ENCODE data around the gene AIDA. TPM values are rescaled to one million over a fixed set of nuclear protein-coding genes. Genes with fewer than 3 reads are reported as not detected.
"Not testable (repeated sequence)": the region's sequence is repeated elsewhere in the genome, so short reads cannot be mapped to it uniquely, and the experiment has no call there.

Gene AIDA
- 38.1 and 40.5 TPM in 2 replicates for total RNA-seq

GRCh38 chr1:222712253-222713090 is at the start of gene AIDA, which contains the start of gene BROX:
Gene AIDA (minus strand): TSS chr1:222712491. CDS start chr1:222712317, 174 bp downstream.
Gene BROX (plus strand): TSS chr1:222712564. CDS start chr1:222715700, 3,136 bp downstream.
- intact Hi-C loops (cut with micrococcal nuclease): loop anchor here (1.0 to 10.0 kb wide), 8 partner anchors 60 to 1135 kb away; partner anchors contain the start of genes CAPN2, TAF1A and TP53BP2
- peak within 1 kb of the TSS; percentile 94 for H3K27ac Mint-ChIP-seq
- peak; percentile 99 for DNase-seq
- H3K36me3 Mint-ChIP-seq (ENCODE audit: low read depth): peaks cover 33% of the 10 kb centered on the region
- H3K9me3 Mint-ChIP-seq: no peaks in the 10 kb centered on the region
- H3K27me3 Mint-ChIP-seq: no peaks in the 10 kb centered on the region
- peak within 1 kb of the TSS; percentile 99 for H3K4me3 Mint-ChIP-seq
- H3K4me1 Mint-ChIP-seq: peaks cover 37% of the 10 kb centered on the region

GRCh38 chr1:222761083-222761482 is 48.8 kb upstream of the AIDA start:
- peaks cover 11% of the 10 kb centered on the region for H3K9me3 Mint-ChIP-seq
- intact Hi-C loops (cut with micrococcal nuclease): no loop called here

GRCh38 chr1:222759451-222760035 is 47.3 kb upstream of the AIDA start:
- Mint-ChIP-seq H3K4me1 (no peaks in the 10 kb centered on the region), H3K27ac (no peak overlapping the region), H3K9me3 (peaks cover 11% of the 10 kb centered on the region), H3K4me3 (no peak overlapping the region), H3K27me3 (peaks cover 9% of the 10 kb centered on the region), H3K36me3 (ENCODE audit: low read depth) (no peaks in the 10 kb centered on the region)
- intact Hi-C loops (cut with micrococcal nuclease): no loop called here
- no peak for DNase-seq

More at GRCh38 chr1:222761083-222761482, 48.8 kb upstream of the AIDA start:
- DNase-seq: no peak
- no peaks in the 10 kb centered on the region for H3K4me1 Mint-ChIP-seq
- H3K27ac Mint-ChIP-seq: no peak overlapping the region
- peaks cover 9% of the 10 kb centered on the region for H3K27me3 Mint-ChIP-seq
- no peaks in the 10 kb centered on the region for H3K36me3 Mint-ChIP-seq (ENCODE audit: low read depth)
- no peak overlapping the region for H3K4me3 Mint-ChIP-seq

GRCh38 chr1:222757646-222758268 is 45.5 kb upstream of the AIDA start:
- no peaks in the 10 kb centered on the region for H3K4me1 Mint-ChIP-seq
- no peaks in the 10 kb centered on the region for H3K36me3 Mint-ChIP-seq (ENCODE audit: low read depth)
- DNase-seq: no peak
- peaks cover 11% of the 10 kb centered on the region for H3K9me3 Mint-ChIP-seq
- H3K4me3 Mint-ChIP-seq: no peak overlapping the region
- no peak overlapping the region for H3K27ac Mint-ChIP-seq
- intact Hi-C loops (cut with micrococcal nuclease): no loop called here
- H3K27me3 Mint-ChIP-seq: peaks cover 9% of the 10 kb centered on the region

GRCh38 chr1:222754366-222755139 is 42.3 kb upstream of the AIDA start:
- no peak for DNase-seq
- no peaks in the 10 kb centered on the region for H3K36me3 Mint-ChIP-seq (ENCODE audit: low read depth)
- H3K9me3 Mint-ChIP-seq: peaks cover 5% of the 10 kb centered on the region
- no peak overlapping the region for H3K4me3 Mint-ChIP-seq
- intact Hi-C loops (cut with micrococcal nuclease): no loop called here
- H3K4me1 Mint-ChIP-seq: no peaks in the 10 kb centered on the region
- no peaks in the 10 kb centered on the region for H3K27me3 Mint-ChIP-seq
- H3K27ac Mint-ChIP-seq: no peak overlapping the region

GRCh38 chr1:222751255-222751654 is 39.0 kb upstream of the AIDA start:
- H3K9me3 Mint-ChIP-seq: peaks cover 2% of the 10 kb centered on the region
- intact Hi-C loops (cut with micrococcal nuclease): no loop called here
- H3K27ac Mint-ChIP-seq: no peak overlapping the region
- H3K4me3 Mint-ChIP-seq: no peak overlapping the region
- no peaks in the 10 kb centered on the region for H3K4me1 Mint-ChIP-seq
- no peaks in the 10 kb centered on the region for H3K36me3 Mint-ChIP-seq (ENCODE audit: low read depth)
- no peak for DNase-seq
- peaks cover 11% of the 10 kb centered on the region for H3K27me3 Mint-ChIP-seq

- Mint-ChIP-seq H3K27me3 (peaks cover 11% of the 10 kb centered on the region), H3K9me3 (no peaks in the 10 kb centered on the region), H3K36me3 (ENCODE audit: low read depth) (no peaks in the 10 kb centered on the region), H3K4me3 (no peak overlapping the region), H3K4me1 (no peaks in the 10 kb centered on the region), H3K27ac (no peak overlapping the region)
- DNase-seq: no peak
- intact Hi-C loops (cut with micrococcal nuclease): no loop called here
Measured at GRCh38 chr1:222750651-222751050, 38.4 kb upstream of the AIDA start.

- Mint-ChIP-seq H3K4me1 (no peaks in the 10 kb centered on the region), H3K27me3 (peaks cover 11% of the 10 kb centered on the region), H3K27ac (no peak overlapping the region), H3K9me3 (no peaks in the 10 kb centered on the region), H3K36me3 (ENCODE audit: low read depth) (no peaks in the 10 kb centered on the region), H3K4me3 (no peak overlapping the region)
- no peak for DNase-seq
- intact Hi-C loops (cut with micrococcal nuclease): no loop called here
Measured at GRCh38 chr1:222749927-222750326, 37.6 kb upstream of the AIDA start.

GRCh38 chr1:222741630-222742457 is 29.6 kb upstream of the AIDA start:
- H3K4me3 Mint-ChIP-seq; H3K27ac Mint-ChIP-seq; H3K36me3 Mint-ChIP-seq (ENCODE audit: low read depth); H3K9me3 Mint-ChIP-seq; H3K27me3 Mint-ChIP-seq; intact Hi-C loops (cut with micrococcal nuclease); H3K4me1 Mint-ChIP-seq; DNase-seq: not testable (repeated sequence)

GRCh38 chr1:222739929-222740328 is 27.6 kb upstream of the AIDA start:
- H3K4me1 Mint-ChIP-seq: no peaks in the 10 kb centered on the region
- intact Hi-C loops (cut with micrococcal nuclease): no loop called here
- no peak overlapping the region for H3K4me3 Mint-ChIP-seq
- H3K36me3 Mint-ChIP-seq (ENCODE audit: low read depth): peaks cover 4% of the 10 kb centered on the region
- H3K27me3 Mint-ChIP-seq: no peaks in the 10 kb centered on the region
- H3K9me3 Mint-ChIP-seq: no peaks in the 10 kb centered on the region
- no peak overlapping the region for H3K27ac Mint-ChIP-seq
- no peak for DNase-seq

- Mint-ChIP-seq H3K4me3 (no peak overlapping the region), H3K9me3 (no peaks in the 10 kb centered on the region), H3K27ac (no peak overlapping the region), H3K4me1 (peaks cover 1% of the 10 kb centered on the region), H3K27me3 (no peaks in the 10 kb centered on the region), H3K36me3 (ENCODE audit: low read depth) (peaks cover 7% of the 10 kb centered on the region)
- no peak for DNase-seq
- intact Hi-C loops (cut with micrococcal nuclease): no loop called here
Measured at GRCh38 chr1:222739465-222739864, 27.2 kb upstream of the AIDA start.

GRCh38 chr1:222736972-222737371 is 24.7 kb upstream of the AIDA start, which contains the start of gene FAM177B:
Gene FAM177B (plus strand): TSS chr1:222737202. CDS start chr1:222746546, 9,344 bp downstream.
- Mint-ChIP-seq H3K4me1 (peaks cover 8% of the 10 kb centered on the region), H3K27ac (no peak within 1 kb of the TSS), H3K9me3 (no peaks in the 10 kb centered on the region), H3K36me3 (ENCODE audit: low read depth) (peaks cover 23% of the 10 kb centered on the region), H3K4me3 (no peak within 1 kb of the TSS), H3K27me3 (no peaks in the 10 kb centered on the region)
- no peak for DNase-seq
- intact Hi-C loops (cut with micrococcal nuclease): no loop called here

GRCh38 chr1:222736470-222736869 is 24.2 kb upstream of the AIDA start:
- no peak overlapping the region for H3K4me3 Mint-ChIP-seq

More at GRCh38 chr1:222736470-222736869, 24.2 kb upstream of the AIDA start:
- no peak for DNase-seq
- Mint-ChIP-seq H3K4me1 (peaks cover 11% of the 10 kb centered on the region), H3K9me3 (no peaks in the 10 kb centered on the region), H3K27me3 (no peaks in the 10 kb centered on the region), H3K27ac (no peak overlapping the region), H3K36me3 (ENCODE audit: low read depth) (peaks cover 27% of the 10 kb centered on the region)
- intact Hi-C loops (cut with micrococcal nuclease): no loop called here
